Superior temporal gyrus (tissue), 1 donor: Measurements from ENCODE around the gene PROCA1.

Experiments
- DNase-seq: peaks from one replicate; pipeline ENCODE4 v3.0.0-alpha.2; 2016; ENCODE audit errors: extremely low spot score

The PROCA1 gene

GRCh38 chr17:28711723-28712031, at the start of gene PROCA1:
TSS of gene PROCA1 (minus strand) at chr17:28711888. CDS start at chr17:28711660, 228 bp downstream.
- DNase-seq, result no peak

DNA sequence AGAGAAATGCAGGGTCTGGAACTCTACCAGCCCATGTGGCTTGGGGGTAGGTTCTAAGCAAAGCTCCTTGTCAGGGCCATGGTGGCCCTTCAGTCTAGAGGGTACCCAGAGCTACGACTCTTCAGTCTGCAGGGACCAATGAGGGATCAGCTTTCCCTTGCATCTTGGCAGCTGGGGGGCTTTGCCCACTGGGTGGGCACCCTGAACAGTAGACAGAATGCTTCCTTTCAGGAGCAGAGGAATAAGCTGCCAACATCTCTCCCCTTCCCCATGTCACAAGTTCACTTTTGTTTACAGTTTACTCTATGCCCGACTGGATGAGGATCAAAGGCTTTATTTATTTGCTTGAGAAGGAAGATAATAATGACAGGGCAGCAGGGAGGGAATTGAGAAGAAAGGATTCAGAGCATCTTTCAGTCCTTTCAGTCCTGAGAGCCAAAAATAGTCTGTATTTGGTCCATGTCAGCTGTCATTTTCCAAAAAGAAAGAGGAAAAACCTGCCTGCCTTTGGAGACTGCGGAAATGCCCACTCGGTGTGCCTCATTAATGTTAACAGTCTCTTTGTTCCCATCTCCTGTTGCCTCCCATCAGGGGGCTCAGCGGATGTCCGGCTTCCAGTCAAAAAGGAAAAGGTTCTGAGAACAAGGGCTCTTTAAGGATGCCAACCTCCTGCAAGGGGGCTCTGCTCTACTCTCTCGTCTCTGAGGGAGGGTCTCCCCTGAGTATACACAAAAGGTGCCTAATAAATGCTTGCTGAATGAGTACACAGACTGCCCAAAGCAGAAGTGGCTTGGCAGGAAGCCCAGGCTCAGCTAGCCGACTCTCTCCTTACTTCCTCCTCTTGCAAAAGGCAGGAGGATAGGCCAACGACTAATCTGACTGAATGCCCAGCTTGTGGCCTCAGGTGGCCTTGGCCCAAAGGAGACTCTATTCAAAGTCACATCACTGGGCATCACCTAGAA, 49.2 kb upstream of the PROCA1 start:
- no peak for DNase-seq

GRCh38 chr17:28759256-28759865, 47.7 kb upstream of the PROCA1 start:
- DNase-seq, result no peak

GRCh38 chr17:28758411-28759121, 46.9 kb upstream of the PROCA1 start:
- no peak for DNase-seq

- DNase-seq, result no peak
These were observed 44.5 kb upstream of the PROCA1 start for GRCh38 chr17:28756049-28756804.

GRCh38 chr17:28755486-28755885, 43.8 kb upstream of the PROCA1 start:
- DNase-seq, result no peak

- DNase-seq, result no peak
These were observed 40.1 kb upstream of the PROCA1 start for GRCh38 chr17:28751600-28752366.

DNA sequence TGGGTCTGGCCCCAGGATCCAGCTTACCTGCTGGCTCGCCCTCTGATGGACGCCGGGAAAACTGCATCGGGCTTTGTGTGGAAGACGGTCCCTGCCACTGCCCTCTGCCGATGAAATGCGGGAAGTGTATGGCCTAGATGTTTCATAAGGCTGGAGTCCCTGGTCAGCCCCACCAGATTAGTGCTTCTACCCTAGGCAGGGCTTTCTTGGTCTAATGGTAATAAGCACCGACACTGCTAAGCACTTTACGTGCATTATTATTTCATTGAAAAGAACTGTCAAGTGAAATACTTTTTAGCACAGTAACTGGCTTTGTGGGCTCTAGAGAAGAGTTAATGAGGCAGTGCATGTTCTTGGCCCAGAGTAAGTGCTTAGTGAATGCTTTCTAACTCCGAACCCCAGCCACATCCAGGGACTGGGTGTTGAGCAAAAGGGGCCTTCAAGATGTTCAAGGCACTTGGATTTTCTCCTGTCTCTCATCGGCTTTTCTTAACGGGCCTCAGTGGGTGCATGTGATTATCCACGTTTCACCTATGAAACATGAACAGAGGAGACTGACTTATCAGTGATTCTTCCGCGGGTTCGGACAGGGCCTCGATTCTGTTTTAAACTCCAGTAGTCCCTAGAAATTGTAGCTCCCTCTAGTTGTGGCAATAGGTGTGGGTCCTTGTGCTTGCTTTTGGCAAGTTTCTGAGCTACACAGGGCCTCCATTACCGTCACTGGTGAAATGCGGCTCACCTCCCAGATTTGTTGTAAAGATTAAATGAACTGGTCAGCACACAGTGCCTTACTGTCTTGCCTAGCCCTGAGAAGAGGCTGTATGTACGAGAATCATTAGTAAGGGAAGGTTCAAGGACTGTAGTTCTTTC, 38.7 kb upstream of the PROCA1 start:
- peak; percentile 96 for DNase-seq

- DNase-seq, result no peak
These were observed 38.0 kb upstream of the PROCA1 start for GRCh38 chr17:28749516-28750177.

DNA sequence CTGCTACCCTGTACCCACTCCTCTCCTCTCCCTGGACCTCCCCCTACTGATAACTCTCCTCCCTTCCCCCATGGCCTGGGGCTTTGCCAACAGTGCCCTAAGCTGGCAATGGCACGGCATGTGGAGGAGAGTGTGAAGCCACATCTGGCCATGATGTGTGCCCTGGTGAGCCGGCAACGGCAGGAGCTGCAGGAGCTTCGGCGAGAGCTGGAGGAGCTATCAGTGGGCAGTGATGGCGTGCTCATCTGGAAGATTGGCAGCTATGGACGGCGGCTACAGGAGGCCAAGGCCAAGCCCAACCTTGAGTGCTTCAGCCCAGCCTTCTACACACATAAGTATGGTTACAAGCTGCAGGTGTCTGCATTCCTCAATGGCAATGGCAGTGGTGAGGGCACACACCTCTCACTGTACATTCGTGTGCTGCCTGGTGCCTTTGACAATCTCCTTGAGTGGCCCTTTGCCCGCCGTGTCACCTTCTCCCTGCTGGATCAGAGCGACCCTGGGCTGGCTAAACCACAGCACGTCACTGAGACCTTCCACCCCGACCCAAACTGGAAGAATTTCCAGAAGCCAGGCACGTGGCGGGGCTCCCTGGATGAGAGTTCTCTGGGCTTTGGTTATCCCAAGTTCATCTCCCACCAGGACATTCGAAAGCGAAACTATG, 37.3 kb upstream of the PROCA1 start:
- peak; percentile 11 for DNase-seq

DNA sequence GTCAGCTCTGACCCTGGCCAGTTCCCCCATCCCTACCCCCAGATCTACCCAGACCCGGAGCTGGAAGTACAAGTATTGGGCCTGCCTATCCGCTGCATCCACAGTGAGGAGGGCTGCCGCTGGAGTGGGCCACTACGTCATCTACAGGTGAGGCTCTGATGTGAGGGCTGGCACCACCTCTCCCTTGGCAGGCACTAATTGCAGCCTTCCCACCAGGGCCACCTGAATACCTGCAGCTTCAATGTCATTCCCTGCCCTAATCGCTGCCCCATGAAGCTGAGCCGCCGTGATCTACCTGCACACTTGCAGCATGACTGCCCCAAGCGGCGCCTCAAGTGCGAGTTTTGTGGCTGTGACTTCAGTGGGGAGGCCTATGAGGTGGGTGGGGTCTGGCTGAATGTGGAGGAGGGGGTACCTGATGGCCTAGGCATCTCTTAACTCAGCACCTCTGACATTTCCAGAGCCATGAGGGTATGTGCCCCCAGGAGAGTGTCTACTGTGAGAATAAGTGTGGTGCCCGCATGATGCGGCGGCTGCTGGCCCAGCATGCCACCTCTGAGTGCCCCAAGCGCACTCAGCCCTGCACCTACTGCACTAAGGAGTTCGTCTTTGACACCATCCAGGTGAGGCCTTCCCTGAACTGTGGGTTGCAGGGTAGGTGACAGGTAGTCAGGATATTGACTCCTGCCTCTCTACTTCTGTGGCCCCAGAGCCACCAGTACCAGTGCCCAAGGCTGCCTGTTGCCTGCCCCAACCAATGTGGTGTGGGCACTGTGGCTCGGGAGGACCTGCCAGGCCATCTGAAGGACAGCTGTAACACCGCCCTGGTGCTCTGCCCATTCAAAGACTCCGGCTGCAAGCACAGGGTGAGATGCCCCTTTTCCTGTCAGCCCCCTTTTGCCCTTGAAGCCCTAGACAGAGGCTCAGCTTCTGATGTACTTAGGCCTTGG, 36.4 kb upstream of the PROCA1 start:
- no peak for DNase-seq

DNA sequence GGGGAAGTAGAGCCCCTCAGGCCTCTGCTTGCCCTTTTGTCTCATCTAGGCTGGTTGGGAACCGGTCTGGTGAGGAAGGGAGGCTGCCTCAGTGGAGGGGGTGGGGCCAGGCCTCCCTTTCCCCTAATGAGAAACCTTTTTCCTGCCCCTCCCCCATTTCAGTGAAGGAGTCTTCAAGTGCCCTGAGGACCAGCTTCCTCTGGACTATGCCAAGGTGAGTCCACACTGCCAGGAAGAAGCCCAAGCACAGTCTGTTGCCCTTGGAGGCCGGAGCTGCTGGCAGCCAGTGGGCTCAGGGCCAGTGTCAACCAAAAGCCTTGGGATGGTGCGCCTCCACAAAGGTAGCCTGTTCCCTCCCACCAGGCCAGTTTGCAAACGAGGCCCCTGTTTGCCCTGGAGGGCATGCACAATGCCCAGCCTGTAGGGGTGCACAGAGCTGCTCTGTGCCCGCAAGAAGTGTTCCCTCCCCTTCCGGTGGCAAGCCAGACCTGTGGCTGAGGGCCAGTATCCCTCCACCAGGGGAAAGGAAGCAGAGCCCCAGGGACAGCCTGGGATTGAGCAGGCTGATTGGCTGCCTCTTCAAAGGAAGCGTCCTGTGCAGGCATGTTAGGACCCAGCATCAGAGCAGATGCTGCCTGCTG, 35.5 kb upstream of the PROCA1 start:
- peak; percentile 76 for DNase-seq

- peak; percentile 69 for DNase-seq
These were observed 34.9 kb upstream of the PROCA1 start for GRCh38 chr17:28746611-28747050.

GRCh38 chr17:28745786-28746411, 34.2 kb upstream of the PROCA1 start:
- DNase-seq, result no peak

DNA sequence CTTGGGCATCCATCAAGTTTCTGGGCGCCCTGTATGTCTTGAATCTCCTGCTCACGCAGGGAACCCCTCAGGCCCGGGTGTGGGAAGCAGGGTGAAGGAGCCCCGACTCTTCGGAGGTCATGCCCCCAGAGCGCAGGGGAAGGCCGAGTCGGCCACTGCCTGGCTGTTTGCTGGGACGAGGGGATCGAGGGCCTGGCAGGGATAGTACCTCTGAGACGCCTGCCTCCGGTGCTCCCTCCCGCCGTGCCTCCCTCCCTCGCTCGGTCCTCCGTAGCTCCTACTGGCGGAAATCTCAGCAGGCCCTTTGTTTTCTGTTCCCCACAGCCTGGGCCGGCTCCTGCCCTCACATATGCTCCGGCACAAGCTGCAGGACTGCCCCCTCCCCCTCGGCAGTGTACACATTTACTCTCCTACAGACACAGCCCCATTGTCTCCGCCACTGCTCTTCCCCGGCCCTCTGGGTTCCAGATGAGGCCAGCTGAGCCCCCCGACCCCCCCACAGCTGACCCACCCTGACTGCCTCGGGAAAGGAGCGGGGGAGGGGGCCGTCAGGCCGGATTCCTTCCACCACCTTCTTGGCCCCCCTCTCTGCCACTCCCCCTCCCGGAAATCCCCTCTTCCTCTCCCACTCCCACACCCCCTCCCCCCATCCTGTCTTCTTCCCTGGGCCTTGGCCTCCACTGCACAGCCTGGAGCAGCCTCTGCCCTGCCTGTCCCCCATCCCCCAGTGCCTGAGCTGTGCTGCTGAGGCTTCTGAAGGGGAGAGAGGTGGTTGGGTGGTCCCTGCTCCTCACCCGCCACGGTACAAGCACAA, 33.5 kb upstream of the PROCA1 start:
- DNase-seq, result peak; percentile 91
